HepG2 (cell line): ENCODE results near the gene CTDNEP1. TPM values are rescaled to one million over a fixed set of nuclear protein-coding genes. Genes with fewer than 3 reads are reported as not detected.

ENCODE experiments used
- ATAC-seq: fragments of 200-7000 bp; cut with Tn5 transposase; 3 replicates; pipeline ENCODE4 v1.9.1; 2020; ENCODE audit warnings: mild to moderate bottlenecking, moderate library complexity
- BruUV-seq: library from RNA; stranded (reverse); fragments of 400-500 nt; replicated peaks from 2 replicates; lab custom pipeline; 2021; lab: Mats Ljungman, UMichigan
- CTCF ChIA-PET: fragments of 300-600 bp; formaldehyde crosslinking; extraction: SDS; loops from one replicate; lab custom pipeline; 2021; ENCODE audit warnings: low total read pairs, inconsistent platforms, low intra/inter-chr PET ratio; lab: Yijun Ruan, JAX
- POLR2A ChIA-PET: fragments of 350-600 bp; sonication (Branson Sonifier 250); formaldehyde crosslinking; loops from one replicate; lab custom pipeline; 2020; ENCODE audit warnings: antibody characterized with exemption, inconsistent platforms; lab: Yijun Ruan, JAX
- DNase-seq: peaks from one replicate; pipeline ENCODE4 v3.0.0-alpha.2; 2015; ENCODE audit warnings: low spot score
- FAIRE-seq: peaks from 3 replicates; lab custom pipeline; 2011; peaks lifted over from hg19 to GRCh38; lab: Jason Lieb, UNC
- H2AFZ ChIP-seq: one replicate; pipeline ENCODE4 v1.6.1; 2011; ENCODE audit warnings: low read length, inconsistent platforms
- H3K27ac ChIP-seq: fragments of 300-600 bp; 3 replicates; pipeline ENCODE4 v1.8.0; 2011; ENCODE audit warnings: mixed run types, mild to moderate bottlenecking, mixed read lengths, low read length, inconsistent platforms; ENCODE audit not compliant: insufficient read depth; ENCODE audit errors: extremely low read length
- H3K27me3 ChIP-seq, 2 experiments: fragments of 200-600 bp in 1 of 2; 2 replicates in 1 of 2; 3 replicates in 1 of 2; pipeline versions ENCODE4 v1.6.0 to v1.8.0; 2011; ENCODE audit warnings: low read length in 2 of 2, mild to moderate bottlenecking in 2 of 2, moderate library complexity in 2 of 2, inconsistent platforms in 1 of 2; ENCODE audit not compliant: insufficient read depth in 2 of 2, control insufficient read depth in 1 of 2
- H3K36me3 ChIP-seq, 2 experiments: fragments of 200-600 bp in 1 of 2; replicated peaks in 1 of 2; 2 replicates in 1 of 2; 3 replicates in 1 of 2; pipeline versions ENCODE4 v1.5.1 to v1.8.0; 2011; ENCODE audit warnings: low read length in 2 of 2, inconsistent platforms in 1 of 2; ENCODE audit not compliant: insufficient read depth in 2 of 2, control insufficient read depth in 1 of 2
- H3K4me1 ChIP-seq: 2 replicates; pipeline ENCODE4 v1.5.1; 2012; ENCODE audit warnings: low read length, inconsistent platforms; ENCODE audit not compliant: insufficient read depth
- H3K4me2 ChIP-seq: 2 replicates; pipeline ENCODE4 v1.6.0; 2011; ENCODE audit warnings: low read depth, low read length, inconsistent platforms
- H3K4me3 ChIP-seq, 3 experiments: fragments of 200-600 bp in 1 of 3; sonication (generic), shearing (Covaris generic) in 1 of 3; replicated peaks in 1 of 3; 2 replicates each; pipeline ENCODE4 v1.5.1; 2011 to 2016; ENCODE audit warnings: low read length in 3 of 3, inconsistent platforms in 2 of 3, low read depth in 2 of 3, mild to moderate bottlenecking in 2 of 3, control low read depth in 1 of 3, mixed read lengths in 1 of 3; ENCODE audit not compliant: insufficient read depth in 1 of 3
- H3K79me2 ChIP-seq: one replicate; pipeline ENCODE4 v1.6.1; 2011; ENCODE audit warnings: low read length, inconsistent platforms; ENCODE audit not compliant: insufficient read depth
- H3K9ac ChIP-seq: 2 replicates; pipeline ENCODE4 v1.6.0; 2011; ENCODE audit warnings: mild to moderate bottlenecking, low read depth, low read length, inconsistent platforms; ENCODE audit not compliant: insufficient read depth
- H3K9me3 ChIP-seq: 2 replicates; pipeline ENCODE4 v1.5.1; 2012; ENCODE audit warnings: mild to moderate bottlenecking, low read length
- H4K20me1 ChIP-seq: 2 replicates; pipeline ENCODE4 v1.6.0; 2011; ENCODE audit warnings: inconsistent platforms, mild to moderate bottlenecking, low read length, moderate library complexity; ENCODE audit not compliant: insufficient read depth
- WGBS: methylation state at CpG from one replicate; pipeline ENCODE4 v1.1.6; 2017; ENCODE audit warnings: low lambda C conversion rate; 5-methylcytosine and 5-hydroxymethylcytosine counted together
- in situ Hi-C: cut with HindIII; loops from 2 replicates; pipeline ENCODE4 v1.10.0; 2017; ENCODE audit warnings: low pct_unique_long_range_greater_than_20kb; ENCODE audit not compliant: extremely low pct_ligation_motif_present
- intact Hi-C: fragments of 100-400 bp; cut with micrococcal nuclease; formaldehyde crosslinking; loops from one replicate; pipeline ENCODE4 v1.10.0; 2022; ENCODE audit not compliant: unreplicated experiment
- polyA plus RNA-seq, 8 experiments: library from polyadenylated mRNA; depleted of rRNA in 3 of 8; stranded (reverse) in 7 of 8; unstranded in 1 of 8; fragments of >200 nt; fragmentation: Illumina TruSeq in 4 of 8; extraction: Trizol in 4 of 8; gene quantifications; 2 replicates each; pipeline versions ENCODE4 v1.2.1 to v1.2.3, GENCODE V29; 2011 to 2016; ENCODE audit warnings: low read depth in 4 of 8, missing spikeins in 1 of 8, mixed read lengths in 1 of 8; ENCODE audit not compliant: insufficient read depth in 1 of 8
- total RNA-seq, 5 experiments: library from RNA; depleted of rRNA; stranded (reverse); fragments of >200 nt; fragmentation: Illumina TruSeq; extraction: Trizol; gene quantifications; 2 replicates each; pipeline ENCODE4 v1.2.3, GENCODE V29; 2016; ENCODE audit warnings: low read depth in 1 of 5
- TF ChIP-seq, protein P1 (sequence below): sonication (generic); formaldehyde crosslinking; IDR thresholded peaks from 2 replicates; pipeline ENCODE4 v1.5.1; 2020; ENCODE audit warnings: mild to moderate bottlenecking, missing genetic modification reagents, borderline replicate concordance
- TF ChIP-seq, protein P2 (sequence below): conservative IDR thresholded peaks from 2 replicates; pipeline ENCODE4 v1.6.1; 2018; ENCODE audit warnings: missing genetic modification reagents
- TF ChIP-seq, protein P3 (sequence below): sonication (generic); formaldehyde crosslinking; IDR thresholded peaks from 2 replicates; pipeline ENCODE4 v1.4.0; 2020; ENCODE audit warnings: missing genetic modification reagents, mild to moderate bottlenecking, borderline replicate concordance

CTDNEP1 gene
- total and polyA plus RNA-seq, 2 of the 13 experiments (the other 11 are each of a cell fraction or from before 2014, with no cell fraction given), result 19.8 to 118 TPM

DNA sequence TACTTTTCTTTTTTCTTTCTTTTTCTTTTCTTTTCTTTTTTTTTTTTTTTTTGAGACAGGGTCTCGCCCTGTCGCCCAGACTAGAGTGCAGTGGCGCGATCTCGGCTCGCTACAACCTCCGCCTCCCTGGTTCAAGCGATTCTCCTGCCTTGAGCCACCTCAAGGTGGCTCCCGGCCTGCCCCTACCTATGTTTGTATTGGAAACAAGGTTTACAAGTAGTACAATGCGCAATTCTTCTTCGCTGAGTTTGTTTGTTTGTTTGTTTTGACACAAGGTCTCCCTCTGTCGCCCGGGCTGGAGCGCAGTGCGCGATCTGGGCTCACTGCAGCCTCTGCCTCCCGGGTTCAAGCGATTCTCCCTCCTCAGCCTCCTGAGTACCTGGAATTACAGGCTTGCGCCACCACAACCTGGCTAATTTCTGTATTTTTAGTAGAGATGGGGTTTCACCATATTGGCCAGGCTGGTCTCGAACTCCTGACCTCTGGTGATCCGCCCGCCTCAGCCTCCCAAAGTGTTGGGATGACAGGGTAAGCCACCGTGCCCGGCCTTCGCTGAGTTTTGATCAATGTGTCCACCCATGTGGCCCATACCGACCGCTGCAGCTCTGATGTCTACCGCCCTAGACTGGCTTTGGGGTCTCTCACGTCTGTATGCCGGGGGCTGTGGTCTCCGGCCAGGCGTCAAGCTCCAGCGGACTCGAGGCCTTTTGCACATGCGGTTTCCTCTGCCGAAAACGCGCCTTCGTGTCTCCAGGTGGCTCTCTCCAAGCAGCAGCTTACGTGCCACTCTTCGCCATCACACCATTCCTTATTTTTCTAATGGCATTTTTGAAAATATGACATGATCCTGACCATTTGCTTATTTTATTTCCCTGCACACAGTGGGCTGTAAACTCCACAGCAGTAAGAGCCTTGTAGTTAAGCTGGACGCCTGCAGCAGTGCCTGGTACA lies 44.0 kb upstream of the CTDNEP1 start:
- Histone ChIP-seq H3K27me3 (peaks cover 2 to 11% of the 10 kb centered on the region in 2 experiments; a peak in 2 of 5 replicates), H3K4me2 (peak overlapping the region; percentile 88), H3K9me3 (no peaks in the 10 kb centered on the region), H3K36me3 (no peaks in the 10 kb centered on the region), H3K4me3 (no peak overlapping the region), H3K27ac (no peak overlapping the region), H4K20me1 (no peaks in the 10 kb centered on the region), H3K79me2 (no peaks in the 10 kb centered on the region), H3K9ac (no peak overlapping the region), H2AFZ (no peak overlapping the region), H3K4me1 (peaks cover 41% of the 10 kb centered on the region)
- in situ Hi-C loops, result no loop called here
- TF ChIP-seq, protein P1, sequence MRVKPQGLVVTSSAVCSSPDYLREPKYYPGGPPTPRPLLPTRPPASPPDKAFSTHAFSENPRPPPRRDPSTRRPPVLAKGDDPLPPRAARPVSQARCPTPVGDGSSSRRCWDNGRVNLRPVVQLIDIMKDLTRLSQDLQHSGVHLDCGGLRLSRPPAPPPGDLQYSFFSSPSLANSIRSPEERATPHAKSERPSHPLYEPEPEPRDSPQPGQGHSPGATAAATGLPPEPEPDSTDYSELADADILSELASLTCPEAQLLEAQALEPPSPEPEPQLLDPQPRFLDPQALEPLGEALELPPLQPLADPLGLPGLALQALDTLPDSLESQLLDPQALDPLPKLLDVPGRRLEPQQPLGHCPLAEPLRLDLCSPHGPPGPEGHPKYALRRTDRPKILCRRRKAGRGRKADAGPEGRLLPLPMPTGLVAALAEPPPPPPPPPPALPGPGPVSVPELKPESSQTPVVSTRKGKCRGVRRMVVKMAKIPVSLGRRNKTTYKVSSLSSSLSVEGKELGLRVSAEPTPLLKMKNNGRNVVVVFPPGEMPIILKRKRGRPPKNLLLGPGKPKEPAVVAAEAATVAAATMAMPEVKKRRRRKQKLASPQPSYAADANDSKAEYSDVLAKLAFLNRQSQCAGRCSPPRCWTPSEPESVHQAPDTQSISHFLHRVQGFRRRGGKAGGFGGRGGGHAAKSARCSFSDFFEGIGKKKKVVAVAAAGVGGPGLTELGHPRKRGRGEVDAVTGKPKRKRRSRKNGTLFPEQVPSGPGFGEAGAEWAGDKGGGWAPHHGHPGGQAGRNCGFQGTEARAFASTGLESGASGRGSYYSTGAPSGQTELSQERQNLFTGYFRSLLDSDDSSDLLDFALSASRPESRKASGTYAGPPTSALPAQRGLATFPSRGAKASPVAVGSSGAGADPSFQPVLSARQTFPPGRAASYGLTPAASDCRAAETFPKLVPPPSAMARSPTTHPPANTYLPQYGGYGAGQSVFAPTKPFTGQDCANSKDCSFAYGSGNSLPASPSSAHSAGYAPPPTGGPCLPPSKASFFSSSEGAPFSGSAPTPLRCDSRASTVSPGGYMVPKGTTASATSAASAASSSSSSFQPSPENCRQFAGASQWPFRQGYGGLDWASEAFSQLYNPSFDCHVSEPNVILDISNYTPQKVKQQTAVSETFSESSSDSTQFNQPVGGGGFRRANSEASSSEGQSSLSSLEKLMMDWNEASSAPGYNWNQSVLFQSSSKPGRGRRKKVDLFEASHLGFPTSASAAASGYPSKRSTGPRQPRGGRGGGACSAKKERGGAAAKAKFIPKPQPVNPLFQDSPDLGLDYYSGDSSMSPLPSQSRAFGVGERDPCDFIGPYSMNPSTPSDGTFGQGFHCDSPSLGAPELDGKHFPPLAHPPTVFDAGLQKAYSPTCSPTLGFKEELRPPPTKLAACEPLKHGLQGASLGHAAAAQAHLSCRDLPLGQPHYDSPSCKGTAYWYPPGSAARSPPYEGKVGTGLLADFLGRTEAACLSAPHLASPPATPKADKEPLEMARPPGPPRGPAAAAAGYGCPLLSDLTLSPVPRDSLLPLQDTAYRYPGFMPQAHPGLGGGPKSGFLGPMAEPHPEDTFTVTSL, result 0 out of 2 replicates have a peak, but pooled peaks have one; percentile 6
- TF ChIP-seq, protein P2, sequence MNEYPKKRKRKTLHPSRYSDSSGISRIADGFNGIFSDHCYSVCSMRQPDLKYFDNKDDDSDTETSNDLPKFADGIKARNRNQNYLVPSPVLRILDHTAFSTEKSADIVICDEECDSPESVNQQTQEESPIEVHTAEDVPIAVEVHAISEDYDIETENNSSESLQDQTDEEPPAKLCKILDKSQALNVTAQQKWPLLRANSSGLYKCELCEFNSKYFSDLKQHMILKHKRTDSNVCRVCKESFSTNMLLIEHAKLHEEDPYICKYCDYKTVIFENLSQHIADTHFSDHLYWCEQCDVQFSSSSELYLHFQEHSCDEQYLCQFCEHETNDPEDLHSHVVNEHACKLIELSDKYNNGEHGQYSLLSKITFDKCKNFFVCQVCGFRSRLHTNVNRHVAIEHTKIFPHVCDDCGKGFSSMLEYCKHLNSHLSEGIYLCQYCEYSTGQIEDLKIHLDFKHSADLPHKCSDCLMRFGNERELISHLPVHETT (CRISPR knock-in tag), result no peak
- TF ChIP-seq, protein P3, sequence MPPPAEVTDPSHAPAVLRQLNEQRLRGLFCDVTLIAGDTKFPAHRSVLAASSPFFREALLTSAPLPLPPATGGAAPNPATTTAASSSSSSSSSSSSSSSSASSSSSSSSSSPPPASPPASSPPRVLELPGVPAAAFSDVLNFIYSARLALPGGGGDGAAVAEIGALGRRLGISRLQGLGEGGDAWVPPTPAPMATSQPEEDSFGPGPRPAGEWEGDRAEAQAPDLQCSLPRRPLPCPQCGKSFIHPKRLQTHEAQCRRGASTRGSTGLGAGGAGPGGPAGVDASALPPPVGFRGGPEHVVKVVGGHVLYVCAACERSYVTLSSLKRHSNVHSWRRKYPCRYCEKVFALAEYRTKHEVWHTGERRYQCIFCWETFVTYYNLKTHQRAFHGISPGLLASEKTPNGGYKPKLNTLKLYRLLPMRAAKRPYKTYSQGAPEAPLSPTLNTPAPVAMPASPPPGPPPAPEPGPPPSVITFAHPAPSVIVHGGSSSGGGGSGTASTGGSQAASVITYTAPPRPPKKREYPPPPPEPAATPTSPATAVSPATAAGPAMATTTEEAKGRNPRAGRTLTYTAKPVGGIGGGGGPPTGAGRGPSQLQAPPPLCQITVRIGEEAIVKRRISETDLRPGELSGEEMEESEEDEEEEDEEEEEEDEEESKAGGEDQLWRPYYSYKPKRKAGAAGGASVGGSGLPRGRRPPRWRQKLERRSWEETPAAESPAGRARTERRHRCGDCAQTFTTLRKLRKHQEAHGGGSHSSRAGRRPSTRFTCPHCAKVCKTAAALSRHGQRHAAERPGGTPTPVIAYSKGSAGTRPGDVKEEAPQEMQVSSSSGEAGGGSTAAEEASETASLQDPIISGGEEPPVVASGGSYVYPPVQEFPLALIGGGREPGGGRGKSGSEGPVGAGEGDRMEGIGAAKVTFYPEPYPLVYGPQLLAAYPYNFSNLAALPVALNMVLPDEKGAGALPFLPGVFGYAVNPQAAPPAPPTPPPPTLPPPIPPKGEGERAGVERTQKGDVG (CRISPR knock-in tag), result 0 out of 2 replicates have a peak, but pooled peaks have one; percentile 38
- no peak for DNase-seq
- FAIRE-seq, result no peak
- BruUV-seq, result no TSS peak
- WGBS, result 91% methylated on average over 40 of the region's 42 CpGs
- no peak for ATAC-seq
- intact Hi-C loops, result loop anchor here (1.0 kb wide), 1 partner anchor 15 kb away; no protein-coding TSS in a partner anchor
- ChIA-PET POLR2A (interaction anchor here (0.6 to 1.9 kb wide), 9 partner anchors 14 to 250 kb away, joined by 3 to 22 read pairs (median 6); partner anchors contain the start of genes GABARAP, NEURL4 and SLC2A4), CTCF (interaction anchor here (1.1 to 2.6 kb wide), 5 partner anchors 15 to 75 kb away, joined by 4 to 43 read pairs (median 6); partner anchors contain the start of genes ELP5 and SLC2A4)
